HepG2 (cell line): Measurements from ENCODE around the gene NFASC. TPM values are rescaled to one million over a fixed set of nuclear protein-coding genes. Genes with fewer than 3 reads are reported as not detected.

Source experiments
- ATAC-seq: fragments of 200-7000 bp; cut with Tn5 transposase; 3 replicates; pipeline ENCODE4 v1.9.1; 2020; ENCODE audit warnings: mild to moderate bottlenecking, moderate library complexity
- BruUV-seq: library from RNA; stranded (reverse); fragments of 400-500 nt; replicated peaks from 2 replicates; lab custom pipeline; 2021; lab: Mats Ljungman, UMichigan
- CTCF ChIA-PET: fragments of 300-600 bp; formaldehyde crosslinking; extraction: SDS; loops from one replicate; lab custom pipeline; 2021; ENCODE audit warnings: low total read pairs, inconsistent platforms, low intra/inter-chr PET ratio; lab: Yijun Ruan, JAX
- POLR2A ChIA-PET: fragments of 350-600 bp; sonication (Branson Sonifier 250); formaldehyde crosslinking; loops from one replicate; lab custom pipeline; 2020; ENCODE audit warnings: antibody characterized with exemption, inconsistent platforms; lab: Yijun Ruan, JAX
- DNase-seq: peaks from one replicate; pipeline ENCODE4 v3.0.0-alpha.2; 2015; ENCODE audit warnings: low spot score
- FAIRE-seq: peaks from 3 replicates; lab custom pipeline; 2011; peaks lifted over from hg19 to GRCh38; lab: Jason Lieb, UNC
- H2AFZ ChIP-seq: one replicate; pipeline ENCODE4 v1.6.1; 2011; ENCODE audit warnings: low read length, inconsistent platforms
- H3K27ac ChIP-seq: fragments of 300-600 bp; 3 replicates; pipeline ENCODE4 v1.8.0; 2011; ENCODE audit warnings: mixed run types, mild to moderate bottlenecking, mixed read lengths, low read length, inconsistent platforms; ENCODE audit not compliant: insufficient read depth; ENCODE audit errors: extremely low read length
- H3K27me3 ChIP-seq, 2 experiments: fragments of 200-600 bp in 1 of 2; 2 replicates in 1 of 2; 3 replicates in 1 of 2; pipeline versions ENCODE4 v1.6.0 to v1.8.0; 2011; ENCODE audit warnings: low read length in 2 of 2, mild to moderate bottlenecking in 2 of 2, moderate library complexity in 2 of 2, inconsistent platforms in 1 of 2; ENCODE audit not compliant: insufficient read depth in 2 of 2, control insufficient read depth in 1 of 2
- H3K36me3 ChIP-seq, 2 experiments: fragments of 200-600 bp in 1 of 2; replicated peaks in 1 of 2; 2 replicates in 1 of 2; 3 replicates in 1 of 2; pipeline versions ENCODE4 v1.5.1 to v1.8.0; 2011; ENCODE audit warnings: low read length in 2 of 2, inconsistent platforms in 1 of 2; ENCODE audit not compliant: insufficient read depth in 2 of 2, control insufficient read depth in 1 of 2
- H3K4me1 ChIP-seq: 2 replicates; pipeline ENCODE4 v1.5.1; 2012; ENCODE audit warnings: low read length, inconsistent platforms; ENCODE audit not compliant: insufficient read depth
- H3K4me2 ChIP-seq: 2 replicates; pipeline ENCODE4 v1.6.0; 2011; ENCODE audit warnings: low read depth, low read length, inconsistent platforms
- H3K4me3 ChIP-seq, 3 experiments: fragments of 200-600 bp in 1 of 3; sonication (generic), shearing (Covaris generic) in 1 of 3; replicated peaks in 1 of 3; 2 replicates each; pipeline ENCODE4 v1.5.1; 2011 to 2016; ENCODE audit warnings: low read length in 3 of 3, inconsistent platforms in 2 of 3, low read depth in 2 of 3, mild to moderate bottlenecking in 2 of 3, control low read depth in 1 of 3, mixed read lengths in 1 of 3; ENCODE audit not compliant: insufficient read depth in 1 of 3
- H3K79me2 ChIP-seq: one replicate; pipeline ENCODE4 v1.6.1; 2011; ENCODE audit warnings: low read length, inconsistent platforms; ENCODE audit not compliant: insufficient read depth
- H3K9ac ChIP-seq: 2 replicates; pipeline ENCODE4 v1.6.0; 2011; ENCODE audit warnings: mild to moderate bottlenecking, low read depth, low read length, inconsistent platforms; ENCODE audit not compliant: insufficient read depth
- H3K9me3 ChIP-seq: 2 replicates; pipeline ENCODE4 v1.5.1; 2012; ENCODE audit warnings: mild to moderate bottlenecking, low read length
- H4K20me1 ChIP-seq: 2 replicates; pipeline ENCODE4 v1.6.0; 2011; ENCODE audit warnings: inconsistent platforms, mild to moderate bottlenecking, low read length, moderate library complexity; ENCODE audit not compliant: insufficient read depth
- FLYWCH1 ChIP-seq: sonication (generic); formaldehyde crosslinking; IDR thresholded peaks from 2 replicates; pipeline ENCODE4 v1.8.1; 2023; ENCODE audit warnings: mild to moderate bottlenecking, missing genetic modification reagents
- HOMEZ ChIP-seq: IDR thresholded peaks from 2 replicates; pipeline ENCODE4 v1.6.1; 2016; ENCODE audit warnings: low read depth
- NR0B2 ChIP-seq: sonication (generic); formaldehyde crosslinking; IDR thresholded peaks from 2 replicates; pipeline ENCODE4 v1.4.0; 2020; ENCODE audit warnings: mild to moderate bottlenecking, missing genetic modification reagents
- TGIF2 ChIP-seq: IDR thresholded peaks from 2 replicates; pipeline ENCODE4 v1.6.1; 2016; ENCODE audit warnings: control low read depth, missing compliant biosample characterization
- ZNF138 ChIP-seq: sonication (generic); formaldehyde crosslinking; IDR thresholded peaks from 2 replicates; pipeline ENCODE4 v1.5.0; 2020; ENCODE audit warnings: mild to moderate bottlenecking, low read depth, missing genetic modification reagents
- ZNF674 ChIP-seq: sonication (generic); formaldehyde crosslinking; IDR thresholded peaks from 2 replicates; pipeline ENCODE4 v1.5.0; 2020; ENCODE audit warnings: low read depth, mild to moderate bottlenecking, missing genetic modification reagents
- WGBS: methylation state at CpG from one replicate; pipeline ENCODE4 v1.1.6; 2017; ENCODE audit warnings: low lambda C conversion rate; 5-methylcytosine and 5-hydroxymethylcytosine counted together
- in situ Hi-C: cut with HindIII; loops from 2 replicates; pipeline ENCODE4 v1.10.0; 2017; ENCODE audit warnings: low pct_unique_long_range_greater_than_20kb; ENCODE audit not compliant: extremely low pct_ligation_motif_present
- intact Hi-C: fragments of 100-400 bp; cut with micrococcal nuclease; formaldehyde crosslinking; loops from one replicate; pipeline ENCODE4 v1.10.0; 2022; ENCODE audit not compliant: unreplicated experiment
- polyA plus RNA-seq, 8 experiments: library from polyadenylated mRNA; depleted of rRNA in 3 of 8; stranded (reverse) in 7 of 8; unstranded in 1 of 8; fragments of >200 nt; fragmentation: Illumina TruSeq in 4 of 8; extraction: Trizol in 4 of 8; gene quantifications; 2 replicates each; pipeline versions ENCODE4 v1.2.1 to v1.2.3, GENCODE V29; 2011 to 2016; ENCODE audit warnings: low read depth in 4 of 8, missing spikeins in 1 of 8, mixed read lengths in 1 of 8; ENCODE audit not compliant: insufficient read depth in 1 of 8
- total RNA-seq, 5 experiments: library from RNA; depleted of rRNA; stranded (reverse); fragments of >200 nt; fragmentation: Illumina TruSeq; extraction: Trizol; gene quantifications; 2 replicates each; pipeline ENCODE4 v1.2.3, GENCODE V29; 2016; ENCODE audit warnings: low read depth in 1 of 5

The NFASC gene
- total and polyA plus RNA-seq, 2 of the 13 experiments (the other 11 are each of a cell fraction or from before 2014, with no cell fraction given): not detected

GRCh38 chr1:204968951-204969350 lies 98.3 kb downstream of the NFASC start:
- 8% methylated on average over 12 of the region's 16 CpGs for WGBS
- no peak for DNase-seq
- no peak for TF ChIP-seq HOMEZ (CRISPR knock-in tag)
- TF ChIP-seq, all 625 proteins: peak for 0
- in situ Hi-C loops: no loop called here
- CTCF ChIA-PET: no interaction called here
- Histone ChIP-seq H4K20me1 (no peaks in the 10 kb centered on the region), H3K9ac (no peak overlapping the region), H2AFZ (no peak overlapping the region), H3K27ac (no peak overlapping the region), H3K27me3 (peaks cover 5 to 40% of the 10 kb centered on the region in 2 experiments; a peak in 4 of 5 replicates), H3K9me3 (no peaks in the 10 kb centered on the region), H3K4me3 (no peak overlapping the region), H3K4me2 (no peak overlapping the region), H3K4me1 (no peaks in the 10 kb centered on the region), H3K79me2 (no peaks in the 10 kb centered on the region), H3K36me3 (no peaks in the 10 kb centered on the region)
- no peak for FAIRE-seq
- no TSS peak for BruUV-seq
- POLR2A ChIA-PET: no interaction called here
- ATAC-seq: no peak
- intact Hi-C loops: no loop called here

GRCh38 chr1:204970937-204971336 lies 100.3 kb downstream of the NFASC start:
- ChIA-PET CTCF (no interaction called here), POLR2A (no interaction called here)

More at GRCh38 chr1:204970937-204971336, 100.3 kb downstream of the NFASC start:
- Histone ChIP-seq H3K79me2 (no peaks in the 10 kb centered on the region), H3K27me3 (peaks cover 5 to 35% of the 10 kb centered on the region in 2 experiments; a peak in 4 of 5 replicates), H3K36me3 (no peaks in the 10 kb centered on the region), H2AFZ (no peak overlapping the region), H3K27ac (no peak overlapping the region), H3K4me3 (no peak overlapping the region), H3K4me2 (no peak overlapping the region), H3K4me1 (no peaks in the 10 kb centered on the region), H3K9me3 (no peaks in the 10 kb centered on the region), H4K20me1 (no peaks in the 10 kb centered on the region), H3K9ac (no peak overlapping the region)
- intact Hi-C loops (no loop called here), in situ Hi-C loops (loop anchor here (10.0 kb wide), 1 partner anchor 364 kb away; no protein-coding TSS in a partner anchor)
- ATAC-seq (no peak), DNase-seq (no peak), FAIRE-seq (no peak)
- WGBS: 3% methylated on average over 2 of the region's 2 CpGs
- TF ChIP-seq ZNF674 (no peak), NR0B2 (CRISPR knock-in tag) (no peak), ZNF138 (CRISPR knock-in tag) (no peak), TGIF2 (CRISPR knock-in tag) (no peak), FLYWCH1 (CRISPR knock-in tag) (no peak)
- no TSS peak for BruUV-seq
